Coronary artery (tissue), 2 donors: ENCODE data around the gene CPHXL.

ENCODE experiments used
- DNase-seq: peaks from one replicate; pipeline ENCODE4 v3.0.0-alpha.2; 2017; ENCODE audit warnings: low spot score
- H3K27ac ChIP-seq, 2 donors: fragments of 200-600 bp; sonication (generic); one replicate each; pipeline ENCODE4 v1.5.1; 2016 to 2019
- H3K4me3 ChIP-seq: fragments of 200-600 bp; sonication (generic); 2 replicates; pipeline ENCODE4 v1.5.1; 2016; ENCODE audit warnings: mild to moderate bottlenecking, moderate library complexity
- CTCF ChIP-seq: fragments of 200-600 bp; sonication (generic); IDR thresholded peaks from one replicate; pipeline ENCODE4 v1.5.1; 2019; ENCODE audit warnings: antibody characterized with exemption

CPHXL gene

DNA sequence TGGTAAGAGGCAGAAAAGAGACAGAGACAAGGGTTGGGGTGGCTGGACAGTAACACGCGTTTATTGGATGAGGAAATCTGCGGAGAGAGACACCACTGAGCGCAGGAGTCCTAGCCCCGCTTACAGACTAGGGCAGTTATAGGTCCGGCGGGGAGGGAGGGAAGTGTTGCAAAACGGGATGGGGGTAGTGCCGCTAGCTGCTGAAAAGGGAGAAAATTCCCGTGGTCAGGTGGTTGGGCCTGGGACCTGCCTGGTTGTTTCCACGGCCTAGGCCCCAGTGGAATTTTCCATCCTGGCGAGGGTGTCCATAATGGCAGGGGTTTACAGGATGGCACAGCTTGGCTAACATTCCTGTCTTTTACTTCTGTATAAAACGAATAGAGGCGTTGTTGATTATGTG lies 44.0 kb downstream of the CPHXL start:
- Histone ChIP-seq H3K27ac (no peak overlapping the region), H3K4me3 (no peak overlapping the region)
- TF ChIP-seq CTCF: no peak
- DNase-seq: no peak

DNA sequence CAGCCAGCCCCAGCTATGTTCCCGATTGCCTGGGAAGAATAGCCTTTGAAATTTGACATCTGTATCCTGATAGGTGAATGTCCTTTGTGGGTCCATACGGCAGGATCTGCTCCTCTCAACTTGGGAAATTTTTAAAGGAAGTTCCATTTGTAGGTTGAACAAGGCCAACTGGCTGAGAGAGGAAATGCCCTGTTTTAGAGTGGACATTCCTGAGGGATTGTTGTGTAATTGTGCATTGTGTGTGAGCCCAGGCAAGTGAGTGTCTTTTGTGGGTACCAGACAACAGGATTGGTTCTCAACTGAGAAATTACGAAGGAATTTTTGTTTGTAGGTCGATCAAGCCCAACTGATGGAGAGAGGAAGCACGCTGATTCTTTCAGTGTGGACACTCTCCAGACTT lies 46.9 kb downstream of the CPHXL start:
- H3K27ac ChIP-seq: no peak overlapping the region
- no peak overlapping the region for H3K4me3 ChIP-seq
- DNase-seq: no peak
- TF ChIP-seq CTCF: no peak

DNA sequence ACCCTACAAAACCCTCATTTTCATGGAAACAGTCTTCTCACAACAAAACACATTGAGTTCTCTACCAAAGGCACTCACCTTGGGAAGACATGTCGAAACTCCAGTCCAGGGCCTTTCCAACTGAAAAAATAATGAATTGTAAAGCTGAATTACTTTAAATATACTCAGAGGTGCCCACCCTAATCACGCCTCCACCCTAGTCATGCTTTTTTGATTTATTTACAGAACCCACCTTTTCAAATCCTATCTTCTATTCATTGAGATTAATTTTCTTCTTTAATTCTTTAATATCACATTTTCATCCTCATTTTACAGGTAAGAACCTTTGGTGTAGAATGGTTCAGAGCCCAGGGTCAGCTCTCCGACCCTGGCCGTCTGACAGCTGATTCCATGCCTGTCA lies 49.4 kb downstream of the CPHXL start, which contains the start of gene CPHXL2:
Gene CPHXL2 (minus strand): TSS at position 101 of the 400 bp plus-strand sequence. CDS start 10 bp downstream, at position 91.
- Histone ChIP-seq H3K27ac (no peak within 1 kb of the TSS), H3K4me3 (no peak within 1 kb of the TSS)
- TF ChIP-seq CTCF: no peak
- no peak for DNase-seq

DNA sequence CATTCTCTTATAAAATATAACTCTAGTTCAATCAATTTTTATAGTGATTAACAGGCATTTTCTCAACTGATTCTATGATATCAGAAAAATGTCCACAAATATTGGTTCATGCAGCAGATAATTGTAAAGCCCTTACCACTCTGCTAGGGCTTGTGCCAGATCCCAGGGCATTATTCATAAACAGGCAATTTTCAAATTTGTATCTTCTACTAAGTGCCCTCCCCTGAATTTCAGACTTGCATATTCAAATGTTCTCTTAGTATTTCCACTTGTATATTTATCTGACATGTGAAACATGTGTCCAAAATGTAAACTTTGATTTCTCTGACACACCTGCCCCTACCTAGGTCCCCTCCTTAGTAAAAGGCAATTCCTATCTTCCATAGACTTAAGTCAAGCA lies 58.8 kb downstream of the CPHXL start:
- no peak for TF ChIP-seq CTCF
- Histone ChIP-seq H3K27ac (no peak overlapping the region), H3K4me3 (no peak overlapping the region)
- no peak for DNase-seq
